Measurements from ENCODE around the gene SDK2. TPM values are rescaled to one million over a fixed set of nuclear protein-coding genes. Genes with fewer than 3 reads are reported as not detected.

SDK2 gene
- total RNA-seq, 1 experiment from 2014 or later, result not detected

DNA sequence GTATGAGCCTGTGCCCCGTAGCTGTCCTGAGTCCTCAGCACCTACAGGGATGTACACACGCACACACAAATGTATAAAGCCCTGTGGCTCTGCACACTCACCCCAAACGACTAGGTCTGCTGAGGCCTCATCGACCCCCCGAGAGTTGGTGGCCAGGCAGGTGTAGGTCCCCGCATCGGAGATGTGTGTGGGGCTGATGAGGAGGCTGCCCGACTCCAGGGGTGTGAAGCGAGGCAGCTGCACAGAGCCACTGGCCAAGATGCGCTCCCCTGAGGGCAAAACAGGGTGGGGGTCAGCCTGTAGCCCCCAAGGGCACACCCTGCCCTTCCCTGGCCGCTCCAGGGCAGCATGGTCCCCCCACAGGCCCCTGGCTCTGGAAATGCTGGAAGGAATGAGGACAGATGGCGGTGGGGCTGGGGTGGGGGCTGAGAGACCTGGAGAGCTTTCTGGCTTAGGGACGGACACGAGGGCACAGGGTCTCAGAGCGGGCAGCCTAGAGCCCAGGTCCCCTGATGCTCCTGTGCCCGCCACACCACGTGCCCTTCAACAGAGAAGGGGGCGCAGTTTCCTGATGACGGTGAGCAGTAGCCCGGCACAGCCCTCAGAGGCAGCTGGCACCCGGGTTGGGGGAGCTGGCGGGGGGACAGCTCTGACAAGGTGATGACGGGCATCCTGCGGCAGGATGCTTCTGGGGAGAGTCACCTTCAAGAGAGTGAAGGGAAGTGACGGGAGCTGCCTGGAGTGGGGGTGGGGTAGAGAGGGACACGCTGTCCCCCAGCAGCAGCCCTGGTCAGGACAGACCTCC, 212.6 kb downstream of the SDK2 start:
- no peaks in the 10 kb centered on the region for H3K36me3 ChIP-seq (ENCODE audit: insufficient read depth, low read length)
- no peaks in the 10 kb centered on the region for H3K27me3 ChIP-seq (ENCODE audit: low read length)
- H3K79me2 ChIP-seq (ENCODE audit: low read length), result no peaks in the 10 kb centered on the region
- no peak overlapping the region for H2AFZ ChIP-seq (ENCODE audit: low read length)
- no peaks in the 10 kb centered on the region for H3K4me1 ChIP-seq (ENCODE audit: low read length)
- no peaks in the 10 kb centered on the region for H4K20me1 ChIP-seq (ENCODE audit: insufficient read depth, low read depth, low read length)
- H3K9ac ChIP-seq (ENCODE audit: low read length), result no peak overlapping the region
- no peak overlapping the region for H3K4me3 ChIP-seq (ENCODE audit: low read length)
- no peak for DNase-seq
- H3K4me2 ChIP-seq (ENCODE audit: low read depth, low read length, poor library complexity, severe bottlenecking), result no peak overlapping the region
- no peaks in the 10 kb centered on the region for H3K9me2 ChIP-seq (replicated peaks; ENCODE audit: insufficient read depth, low read length)
- H3K27ac ChIP-seq (ENCODE audit: low read length), result no peak overlapping the region
- H3K9me3 ChIP-seq (ENCODE audit: low read length), result no peaks in the 10 kb centered on the region

DNA sequence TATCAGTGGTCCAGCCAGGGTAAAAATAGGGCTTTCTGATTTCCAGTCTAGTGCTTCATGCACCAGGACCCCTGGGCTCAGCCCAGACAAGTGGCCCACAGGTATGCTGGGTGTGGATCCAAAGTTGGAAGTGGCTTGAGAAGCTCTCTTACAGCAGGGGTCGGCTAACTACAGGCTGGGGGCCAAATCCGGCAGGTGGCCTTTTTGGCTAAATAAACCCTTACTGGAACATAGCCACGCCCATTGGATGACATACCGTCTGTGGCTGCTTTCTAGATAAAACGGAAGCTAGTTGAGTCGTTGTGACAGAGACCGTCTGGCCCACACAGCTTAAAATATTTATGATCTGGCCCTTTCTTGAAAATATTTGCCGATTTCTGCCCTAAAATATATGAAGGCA, 213.4 kb downstream of the SDK2 start:
- Histone ChIP-seq H3K27ac (ENCODE audit: low read length) (no peak overlapping the region), H3K79me2 (ENCODE audit: low read length) (no peaks in the 10 kb centered on the region), H3K9me2 (replicated peaks; ENCODE audit: insufficient read depth, low read length) (no peaks in the 10 kb centered on the region), H3K27me3 (ENCODE audit: low read length) (no peaks in the 10 kb centered on the region), H3K4me1 (ENCODE audit: low read length) (no peaks in the 10 kb centered on the region), H2AFZ (ENCODE audit: low read length) (no peak overlapping the region), H3K4me3 (ENCODE audit: low read length) (no peak overlapping the region), H3K36me3 (ENCODE audit: insufficient read depth, low read length) (no peaks in the 10 kb centered on the region), H3K9ac (ENCODE audit: low read length) (no peak overlapping the region), H3K4me2 (ENCODE audit: low read depth, low read length, poor library complexity, severe bottlenecking) (no peak overlapping the region), H4K20me1 (ENCODE audit: insufficient read depth, low read depth, low read length) (no peaks in the 10 kb centered on the region), H3K9me3 (ENCODE audit: low read length) (no peaks in the 10 kb centered on the region)
- peak; percentile 64 for DNase-seq

DNA sequence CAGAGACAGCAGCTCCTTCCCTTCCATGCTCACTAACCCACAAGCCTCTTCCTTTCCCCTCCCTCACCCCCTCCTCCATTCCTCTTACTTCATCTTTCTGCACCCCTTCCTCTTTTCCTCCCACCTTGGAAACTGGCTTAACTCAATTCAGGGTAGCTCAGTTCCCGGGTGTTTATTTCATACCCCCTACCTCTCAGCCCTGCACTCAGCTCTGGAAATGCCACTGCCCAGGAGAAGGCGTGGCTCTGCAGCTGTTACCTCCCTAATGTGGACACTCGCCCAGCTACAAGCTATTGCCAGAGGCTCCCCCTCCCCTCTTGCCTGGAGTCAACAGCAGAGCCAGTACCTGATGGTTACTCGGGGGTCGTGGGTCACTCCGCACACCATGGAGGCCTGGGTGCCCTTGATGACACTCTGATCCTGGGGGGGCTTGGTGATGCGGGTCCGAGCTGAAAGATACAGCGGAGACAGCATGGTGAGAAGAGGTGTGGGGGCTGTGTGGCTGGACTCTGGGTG, 214.0 kb downstream of the SDK2 start:
- Histone ChIP-seq H3K36me3 (ENCODE audit: insufficient read depth, low read length) (no peaks in the 10 kb centered on the region), H3K9me2 (replicated peaks; ENCODE audit: insufficient read depth, low read length) (no peaks in the 10 kb centered on the region), H3K9ac (ENCODE audit: low read length) (no peak overlapping the region), H4K20me1 (ENCODE audit: insufficient read depth, low read depth, low read length) (no peaks in the 10 kb centered on the region), H3K79me2 (ENCODE audit: low read length) (no peaks in the 10 kb centered on the region), H3K4me1 (ENCODE audit: low read length) (no peaks in the 10 kb centered on the region), H2AFZ (ENCODE audit: low read length) (no peak overlapping the region), H3K4me2 (ENCODE audit: low read depth, low read length, poor library complexity, severe bottlenecking) (no peak overlapping the region), H3K27me3 (ENCODE audit: low read length) (no peaks in the 10 kb centered on the region), H3K4me3 (ENCODE audit: low read length) (no peak overlapping the region), H3K27ac (ENCODE audit: low read length) (no peak overlapping the region), H3K9me3 (ENCODE audit: low read length) (no peaks in the 10 kb centered on the region)
- DNase-seq, result no peak

DNA sequence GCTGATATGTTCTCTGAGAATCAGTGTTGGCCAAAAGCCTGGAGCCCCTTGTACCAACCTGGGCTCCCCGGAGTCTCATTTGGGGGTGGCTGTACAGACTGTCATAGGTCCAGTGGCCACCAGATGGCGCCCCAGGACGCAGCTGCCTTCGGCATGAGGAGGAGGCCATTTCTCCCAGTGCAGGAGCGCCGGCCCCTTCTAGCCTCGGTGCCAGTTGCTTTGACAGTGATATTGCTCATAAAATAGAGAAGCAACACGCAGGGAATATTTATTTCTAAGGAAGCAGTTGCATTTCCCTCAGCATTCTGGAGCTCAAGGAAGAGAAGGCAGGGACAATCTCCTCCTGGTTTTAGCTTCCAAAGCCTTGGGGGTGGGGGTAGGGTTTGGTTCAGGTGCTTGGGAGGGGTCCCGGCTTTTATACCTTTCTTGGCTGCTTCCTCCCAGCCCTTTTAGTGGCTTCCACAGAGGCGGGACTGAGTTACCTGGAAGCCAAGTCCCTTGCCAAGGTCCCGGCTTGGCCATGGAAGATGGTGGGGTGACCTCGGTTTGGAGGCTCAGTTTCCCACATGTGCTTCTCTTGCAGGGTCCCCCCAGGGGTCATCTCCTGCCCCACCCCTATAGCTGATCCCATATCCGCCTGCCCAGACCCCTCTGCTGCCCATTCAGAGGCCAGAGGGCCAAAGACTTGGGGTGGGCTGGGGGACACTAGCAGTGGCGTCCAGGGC, 214.6 kb downstream of the SDK2 start:
- no peaks in the 10 kb centered on the region for H3K36me3 ChIP-seq (ENCODE audit: insufficient read depth, low read length)
- no peak overlapping the region for H3K9ac ChIP-seq (ENCODE audit: low read length)
- H3K27ac ChIP-seq (ENCODE audit: low read length), result no peak overlapping the region
- H3K4me2 ChIP-seq (ENCODE audit: low read depth, low read length, poor library complexity, severe bottlenecking), result no peak overlapping the region
- no peaks in the 10 kb centered on the region for H3K9me2 ChIP-seq (replicated peaks; ENCODE audit: insufficient read depth, low read length)
- DNase-seq, result peak; percentile 93
- no peaks in the 10 kb centered on the region for H3K79me2 ChIP-seq (ENCODE audit: low read length)
- no peaks in the 10 kb centered on the region for H3K27me3 ChIP-seq (ENCODE audit: low read length)
- no peaks in the 10 kb centered on the region for H4K20me1 ChIP-seq (ENCODE audit: insufficient read depth, low read depth, low read length)
- no peak overlapping the region for H2AFZ ChIP-seq (ENCODE audit: low read length)
- no peaks in the 10 kb centered on the region for H3K4me1 ChIP-seq (ENCODE audit: low read length)
- H3K4me3 ChIP-seq (ENCODE audit: low read length), result no peak overlapping the region
- H3K9me3 ChIP-seq (ENCODE audit: low read length), result no peaks in the 10 kb centered on the region

DNA sequence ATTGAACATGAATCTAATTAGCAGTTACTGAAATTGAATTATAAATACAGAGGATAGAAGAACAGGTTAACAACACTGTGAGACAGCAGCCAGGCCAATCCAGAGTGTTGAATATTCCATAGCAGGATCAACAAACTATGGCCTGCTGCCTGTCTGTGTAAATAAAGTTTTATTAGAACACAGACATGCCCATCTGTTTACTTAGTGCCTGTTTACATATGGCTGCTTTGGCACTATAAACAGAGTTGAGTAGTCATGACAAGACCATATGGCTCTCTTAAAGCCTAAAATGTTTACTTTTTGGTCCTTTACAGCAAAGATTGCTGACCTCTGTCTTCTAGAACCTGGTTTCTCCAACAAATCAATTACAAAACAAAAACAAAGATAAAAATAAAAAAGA, 217.0 kb downstream of the SDK2 start:
- Histone ChIP-seq H3K27ac (ENCODE audit: low read length) (no peak overlapping the region), H3K4me3 (ENCODE audit: low read length) (no peak overlapping the region), H3K36me3 (ENCODE audit: insufficient read depth, low read length) (no peaks in the 10 kb centered on the region), H3K27me3 (ENCODE audit: low read length) (no peaks in the 10 kb centered on the region), H3K9ac (ENCODE audit: low read length) (no peak overlapping the region), H2AFZ (ENCODE audit: low read length) (no peak overlapping the region), H3K9me2 (replicated peaks; ENCODE audit: insufficient read depth, low read length) (no peaks in the 10 kb centered on the region), H3K79me2 (ENCODE audit: low read length) (no peaks in the 10 kb centered on the region), H3K4me2 (ENCODE audit: low read depth, low read length, poor library complexity, severe bottlenecking) (no peak overlapping the region), H3K9me3 (ENCODE audit: low read length) (no peaks in the 10 kb centered on the region), H4K20me1 (ENCODE audit: insufficient read depth, low read depth, low read length) (no peaks in the 10 kb centered on the region), H3K4me1 (ENCODE audit: low read length) (no peaks in the 10 kb centered on the region)
- DNase-seq, result no peak

DNA sequence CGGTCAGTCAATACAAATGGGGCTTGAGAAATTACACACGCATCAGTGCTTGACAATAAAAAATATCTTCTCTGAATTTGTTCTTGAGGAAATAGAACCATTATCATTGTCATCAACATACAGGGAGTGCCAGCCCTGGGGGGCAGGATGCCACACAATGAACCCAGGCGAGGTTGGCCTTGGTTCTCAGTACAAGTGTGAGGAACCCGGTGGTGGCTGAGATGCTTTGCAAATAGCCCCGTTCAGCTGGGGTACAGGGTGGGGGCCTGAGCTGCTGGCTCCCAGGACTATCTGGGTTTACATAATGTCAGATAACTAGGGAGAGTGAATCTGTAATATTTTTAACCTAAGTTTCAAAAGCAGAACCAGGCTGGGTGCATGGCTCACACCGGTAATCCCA, 219.7 kb downstream of the SDK2 start:
- H3K27ac ChIP-seq (ENCODE audit: low read length), result no peak overlapping the region

DNA sequence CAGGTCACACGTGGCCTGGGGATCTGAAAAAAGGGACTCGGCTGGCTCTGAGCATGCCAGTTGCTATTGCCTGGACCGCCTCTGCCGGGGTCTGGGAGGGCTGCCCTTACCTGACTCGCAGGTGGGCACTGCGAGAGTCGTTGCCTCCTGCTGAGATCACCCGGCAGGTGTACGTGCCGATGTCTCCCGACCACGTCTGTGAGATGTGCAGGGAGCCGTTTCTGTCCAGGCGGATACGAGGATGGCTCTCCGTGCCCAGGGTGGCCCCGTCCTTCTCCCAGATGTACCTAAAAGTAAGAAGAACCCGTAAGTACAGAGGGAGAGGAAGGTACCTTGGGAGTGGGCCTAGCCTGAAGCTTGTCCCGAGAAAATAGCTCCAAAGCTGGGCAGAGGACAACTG, 220.4 kb downstream of the SDK2 start:
- H3K4me2 ChIP-seq (ENCODE audit: low read depth, low read length, poor library complexity, severe bottlenecking), result no peak overlapping the region
- no peak overlapping the region for H3K27ac ChIP-seq (ENCODE audit: low read length)
- H3K4me1 ChIP-seq (ENCODE audit: low read length), result no peaks in the 10 kb centered on the region
- H3K27me3 ChIP-seq (ENCODE audit: low read length), result no peaks in the 10 kb centered on the region
- no peaks in the 10 kb centered on the region for H3K79me2 ChIP-seq (ENCODE audit: low read length)
- H3K9me3 ChIP-seq (ENCODE audit: low read length), result no peaks in the 10 kb centered on the region
- H3K9ac ChIP-seq (ENCODE audit: low read length), result no peak overlapping the region
- no peaks in the 10 kb centered on the region for H3K36me3 ChIP-seq (ENCODE audit: insufficient read depth, low read length)
- no peak overlapping the region for H3K4me3 ChIP-seq (ENCODE audit: low read length)
- no peaks in the 10 kb centered on the region for H3K9me2 ChIP-seq (replicated peaks; ENCODE audit: insufficient read depth, low read length)
- no peak overlapping the region for H2AFZ ChIP-seq (ENCODE audit: low read length)
- H4K20me1 ChIP-seq (ENCODE audit: insufficient read depth, low read depth, low read length), result no peaks in the 10 kb centered on the region
- no peak for DNase-seq

More for the DNA sequence above, 219.7 kb downstream of the SDK2 start:
- Histone ChIP-seq H4K20me1 (ENCODE audit: insufficient read depth, low read depth, low read length) (no peaks in the 10 kb centered on the region), H3K9me2 (replicated peaks; ENCODE audit: insufficient read depth, low read length) (no peaks in the 10 kb centered on the region), H2AFZ (ENCODE audit: low read length) (no peak overlapping the region), H3K4me3 (ENCODE audit: low read length) (no peak overlapping the region), H3K79me2 (ENCODE audit: low read length) (no peaks in the 10 kb centered on the region), H3K4me1 (ENCODE audit: low read length) (no peaks in the 10 kb centered on the region), H3K4me2 (ENCODE audit: low read depth, low read length, poor library complexity, severe bottlenecking) (no peak overlapping the region), H3K27me3 (ENCODE audit: low read length) (no peaks in the 10 kb centered on the region), H3K9ac (ENCODE audit: low read length) (no peak overlapping the region), H3K36me3 (ENCODE audit: insufficient read depth, low read length) (no peaks in the 10 kb centered on the region), H3K9me3 (ENCODE audit: low read length) (no peaks in the 10 kb centered on the region)
- DNase-seq, result no peak

DNA sequence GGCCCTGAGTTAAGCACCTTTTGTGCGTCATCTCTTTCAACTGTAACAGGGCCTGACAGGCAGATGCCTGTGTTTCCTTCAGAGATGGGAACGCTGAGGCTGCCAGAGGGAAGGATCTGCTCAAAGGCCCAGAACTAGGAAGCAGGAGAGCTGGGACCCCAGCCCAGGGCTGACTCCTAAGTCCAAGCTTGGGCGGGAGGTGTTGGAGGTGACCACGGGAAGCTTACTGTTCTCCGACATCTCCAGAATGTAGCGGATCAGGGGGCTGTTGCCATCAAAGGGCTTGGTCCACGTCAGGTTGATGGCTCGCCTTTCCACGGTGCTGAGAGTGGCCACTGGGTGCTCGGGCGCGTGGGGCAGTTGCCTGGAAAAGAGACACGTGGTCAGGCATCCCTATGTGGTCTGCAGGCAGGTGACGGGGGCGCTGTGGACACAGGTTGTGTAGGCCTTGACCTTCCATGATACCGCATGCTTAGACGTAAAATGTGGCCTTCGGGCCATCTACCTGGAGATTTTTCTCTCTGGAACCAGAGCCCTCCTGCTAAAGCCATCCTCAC, 221.0 kb downstream of the SDK2 start:
- Histone ChIP-seq H3K4me2 (ENCODE audit: low read depth, low read length, poor library complexity, severe bottlenecking) (no peak overlapping the region), H3K9me3 (ENCODE audit: low read length) (no peaks in the 10 kb centered on the region), H4K20me1 (ENCODE audit: insufficient read depth, low read depth, low read length) (no peaks in the 10 kb centered on the region), H2AFZ (ENCODE audit: low read length) (no peak overlapping the region), H3K27me3 (ENCODE audit: low read length) (no peaks in the 10 kb centered on the region), H3K27ac (ENCODE audit: low read length) (no peak overlapping the region), H3K9me2 (replicated peaks; ENCODE audit: insufficient read depth, low read length) (no peaks in the 10 kb centered on the region), H3K79me2 (ENCODE audit: low read length) (no peaks in the 10 kb centered on the region), H3K9ac (ENCODE audit: low read length) (no peak overlapping the region), H3K4me1 (ENCODE audit: low read length) (no peaks in the 10 kb centered on the region), H3K4me3 (ENCODE audit: low read length) (no peak overlapping the region), H3K36me3 (ENCODE audit: insufficient read depth, low read length) (no peaks in the 10 kb centered on the region)
- DNase-seq, result no peak

Data from Karpas-422 (cell line).